Tongue (tissue), 2 donors: ENCODE results near the gene COBLL1. TPM values are rescaled to one million over a fixed set of nuclear protein-coding genes. Genes with fewer than 3 reads are reported as not detected.
A peak's percentile ranks its signal among the peaks of the same experiment; 100 is the strongest.
"Not testable (repeated sequence)": the region's sequence is repeated elsewhere in the genome, so short reads cannot be mapped to it uniquely, and the experiment has no call there.

Experiments used
- DNase-seq: peaks from one replicate; pipeline ENCODE4 v3.0.0-alpha.2; 2015
- total RNA-seq: library from RNA; depleted of rRNA; stranded (reverse); fragments of >200 nt; gene quantifications from one replicate; pipeline ENCODE4 v1.2.3, GENCODE V29; 2014

The COBLL1 gene
- total RNA-seq, 1 donor from 2014 or later: 27.1 TPM

GRCh38 chr2:164710837-164711765 is 130.5 kb downstream of the COBLL1 start:
- DNase-seq: no peak

GRCh38 chr2:164710252-164710836 is 131.3 kb downstream of the COBLL1 start:
- DNase-seq: not testable (repeated sequence)

GRCh38 chr2:164706522-164706921 is 135.1 kb downstream of the COBLL1 start:
- no peak for DNase-seq

GRCh38 chr2:164705412-164706167 is 136.0 kb downstream of the COBLL1 start:
- DNase-seq: no peak

- no peak for DNase-seq
Measured at GRCh38 chr2:164703915-164704706, 137.5 kb downstream of the COBLL1 start.

- DNase-seq: no peak
Measured at GRCh38 chr2:164701565-164701964, 140.1 kb downstream of the COBLL1 start.

GRCh38 chr2:164700390-164700789 is 141.2 kb downstream of the COBLL1 start:
- DNase-seq: no peak

- peak; percentile 21 for DNase-seq
Measured at GRCh38 chr2:164697688-164698461, 143.7 kb downstream of the COBLL1 start.

GRCh38 chr2:164696634-164697033 is 145.0 kb downstream of the COBLL1 start:
- no peak for DNase-seq

- no peak for DNase-seq
Measured at GRCh38 chr2:164694275-164694695, 147.3 kb downstream of the COBLL1 start.

- no peak for DNase-seq
Measured at GRCh38 chr2:164693834-164694233, 147.8 kb downstream of the COBLL1 start.

- DNase-seq: no peak
Measured at GRCh38 chr2:164693390-164693789, 148.2 kb downstream of the COBLL1 start.

- no peak for DNase-seq
Measured at GRCh38 chr2:164692958-164693357, 148.7 kb downstream of the COBLL1 start.

- DNase-seq: no peak
Measured at GRCh38 chr2:164692114-164692513, 149.5 kb downstream of the COBLL1 start.

- DNase-seq: no peak
Measured at GRCh38 chr2:164691346-164691887, 150.2 kb downstream of the COBLL1 start.

- no peak for DNase-seq
Measured at GRCh38 chr2:164690361-164690760, 151.3 kb downstream of the COBLL1 start.

- no peak for DNase-seq
Measured at GRCh38 chr2:164688896-164689419, 152.7 kb downstream of the COBLL1 start.

GRCh38 chr2:164681009-164681408 is 160.6 kb downstream of the COBLL1 start:
- DNase-seq: no peak

GRCh38 chr2:164678631-164679149 is 162.9 kb downstream of the COBLL1 start:
- no peak for DNase-seq

- DNase-seq: no peak
Measured at GRCh38 chr2:164677733-164678132, 163.9 kb downstream of the COBLL1 start.
